ENCODE results near the gene TPST2. TPM values are rescaled to one million over a fixed set of nuclear protein-coding genes. Genes with fewer than 3 reads are reported as not detected.
A peak's percentile ranks its signal among the peaks of the same experiment; 100 is the strongest.

TPST2 gene
- total RNA-seq, 1 experiment from 2014 or later = 50.1 TPM

GRCh38 chr22:26551568-26551967, 38.4 kb downstream of the TPST2 start:
- no peak overlapping the region for H4K8ac ChIP-seq (replicated peaks; ENCODE audit: insufficient read length, low read depth, low read length)
- H3K4me1 Mint-ChIP-seq = peaks cover 64 to 69% of the 10 kb centered on the region in 2 experiments
- no peaks in the 10 kb centered on the region for H3K9me3 Mint-ChIP-seq
- H2BK12ac ChIP-seq (ENCODE audit: insufficient read length, low read depth, low read length) = no peak overlapping the region
- no peak overlapping the region for H3K4me2 ChIP-seq (ENCODE audit: insufficient read depth, insufficient read length, low read length)
- no peak overlapping the region for H3K4me3 Mint-ChIP-seq
- no peak overlapping the region for H2AFZ ChIP-seq (ENCODE audit: low read length)
- H3K79me1 ChIP-seq (ENCODE audit: insufficient read depth, low read depth, low read length, poor library complexity, severe bottlenecking) = peaks cover 2% of the 10 kb centered on the region
- H3K23ac ChIP-seq (ENCODE audit: insufficient read length, low read depth, low read length) = no peak overlapping the region
- H3K9me3 ChIP-seq (ENCODE audit: control insufficient read depth, low read depth, low read length) = no peaks in the 10 kb centered on the region
- no peak overlapping the region for H2BK120ac ChIP-seq (ENCODE audit: low read depth, low read length, poor library complexity, severe bottlenecking)
- no peaks in the 10 kb centered on the region for H3K23me2 ChIP-seq (ENCODE audit: insufficient read length, low read depth, low read length, poor library complexity, severe bottlenecking)
- peaks cover 8% of the 10 kb centered on the region; the same call in 1 of the 2 replicates for H3K4me1 ChIP-seq (ENCODE audit: insufficient read depth, low read length)
- no peak overlapping the region for H3K56ac ChIP-seq (ENCODE audit: insufficient read length, low read depth, low read length)
- peak overlapping the region; percentile 39 to 91 (median 72); a peak in 3 of 7 replicates for H3K27ac Mint-ChIP-seq
- H4K20me1 ChIP-seq (ENCODE audit: control insufficient read depth, insufficient read depth, insufficient read length) = no peaks in the 10 kb centered on the region
- H3K27me3 ChIP-seq (ENCODE audit: insufficient read depth, low read length) = no peaks in the 10 kb centered on the region
- H4K5ac ChIP-seq (ENCODE audit: insufficient read length, low read depth, low read length) = no peak overlapping the region
- no peak overlapping the region for H3K4ac ChIP-seq (ENCODE audit: low read depth, low read length)
- no peak overlapping the region for H3K9ac ChIP-seq (ENCODE audit: extremely low read depth, insufficient read length, low read length)
- TF ChIP-seq CTCF (conservative IDR thresholded peaks at IDR 0.05) = no peak
- no peaks in the 10 kb centered on the region for H3K27me3 Mint-ChIP-seq (ENCODE audit: low read depth)
- H3K18ac ChIP-seq (ENCODE audit: insufficient read length, low read depth, low read length) = no peak overlapping the region
- no CpG with 5 or more reads among the region's 2 CpGs for WGBS (ENCODE audit: extremely low coverage, insufficient read length, low lambda C conversion rate)
- H3K27ac ChIP-seq (ENCODE audit: insufficient read length, low read depth, low read length) = no peak overlapping the region
- H2AK5ac ChIP-seq (ENCODE audit: insufficient read length, low read length) = no peak overlapping the region
- H3K79me2 ChIP-seq (ENCODE audit: insufficient read depth, low read length) = peaks cover 33% of the 10 kb centered on the region; the same call in 1 of the 2 replicates
- H2BK5ac ChIP-seq (ENCODE audit: insufficient read length, low read length) = no peak overlapping the region
- H2BK15ac ChIP-seq (ENCODE audit: low read depth, low read length) = no peak overlapping the region
- H3K14ac ChIP-seq (ENCODE audit: insufficient read depth, low read length) = no peak overlapping the region
- peaks cover 5 to 14% (median 10%) of the 10 kb centered on the region in 3 experiments for H3K36me3 Mint-ChIP-seq (ENCODE audit: insufficient read depth in 1 of 3, low read depth in 3 of 3)
- H4K91ac ChIP-seq (ENCODE audit: insufficient read length, low read depth, low read length) = no peak overlapping the region
- no peak overlapping the region for H3T11ph ChIP-seq (ENCODE audit: low read length)
- H2BK20ac ChIP-seq (ENCODE audit: low read depth, low read length, poor library complexity, severe bottlenecking) = no peak overlapping the region
- DNase-seq = no peak

Measured in H9 (cell line).